ENCODE data around the gene DENND6A. TPM values are rescaled to one million over a fixed set of nuclear protein-coding genes. Genes with fewer than 3 reads are reported as not detected.

The DENND6A gene
- total RNA-seq, 1 donor = 25.3 TPM

- Histone ChIP-seq H3K4me2 (ENCODE audit: insufficient read depth, low read length) (no peak overlapping the region), H3K4me1 (ENCODE audit: insufficient read depth, low read length) (peaks cover 21% of the 10 kb centered on the region), H3K27me3 (ENCODE audit: insufficient read depth, low read length) (no peaks in the 10 kb centered on the region), H3K27ac (ENCODE audit: low read depth, low read length) (peak overlapping the region; percentile 1), H3K9me3 (ENCODE audit: low read depth, low read length) (no peaks in the 10 kb centered on the region), H2AFZ (ENCODE audit: low read length) (no peak overlapping the region), H4K20me1 (ENCODE audit: insufficient read depth, low read length) (peaks cover 83% of the 10 kb centered on the region), H3K79me2 (ENCODE audit: insufficient read depth, low read length) (peaks cover 100% of the 10 kb centered on the region), H3K36me3 (ENCODE audit: insufficient read depth, low read length) (peaks cover 69% of the 10 kb centered on the region), H3K4me3 (ENCODE audit: insufficient read depth, low read length) (no peak overlapping the region)
- no peak for DNase-seq (ENCODE audit: insufficient read length, low spot score, missing footprints)
- TF ChIP-seq CTCF (IDR thresholded peaks at IDR 0.05; ENCODE audit: extremely low read depth, low read depth, low read length) = peak; percentile 13
Observed at GRCh38 chr3:57582474-57583168, 110.3 kb downstream of the DENND6A start.

- Histone ChIP-seq H3K36me3 (ENCODE audit: insufficient read depth, low read length) (peaks cover 94% of the 10 kb centered on the region), H3K4me1 (ENCODE audit: insufficient read depth, low read length) (peaks cover 2% of the 10 kb centered on the region), H4K20me1 (ENCODE audit: insufficient read depth, low read length) (peaks cover 72% of the 10 kb centered on the region), H3K27me3 (ENCODE audit: insufficient read depth, low read length) (no peaks in the 10 kb centered on the region), H3K4me3 (ENCODE audit: insufficient read depth, low read length) (no peak overlapping the region), H3K9me3 (ENCODE audit: low read depth, low read length) (no peaks in the 10 kb centered on the region), H2AFZ (ENCODE audit: low read length) (no peak overlapping the region), H3K4me2 (ENCODE audit: insufficient read depth, low read length) (no peak overlapping the region), H3K27ac (ENCODE audit: low read depth, low read length) (no peak overlapping the region), H3K79me2 (ENCODE audit: insufficient read depth, low read length) (peaks cover 95% of the 10 kb centered on the region)
- no peak for DNase-seq (ENCODE audit: insufficient read length, low spot score, missing footprints)
- no peak for TF ChIP-seq CTCF (IDR thresholded peaks at IDR 0.05; ENCODE audit: extremely low read depth, low read depth, low read length)
Observed at GRCh38 chr3:57577801-57578200, 115.1 kb downstream of the DENND6A start.

DNA sequence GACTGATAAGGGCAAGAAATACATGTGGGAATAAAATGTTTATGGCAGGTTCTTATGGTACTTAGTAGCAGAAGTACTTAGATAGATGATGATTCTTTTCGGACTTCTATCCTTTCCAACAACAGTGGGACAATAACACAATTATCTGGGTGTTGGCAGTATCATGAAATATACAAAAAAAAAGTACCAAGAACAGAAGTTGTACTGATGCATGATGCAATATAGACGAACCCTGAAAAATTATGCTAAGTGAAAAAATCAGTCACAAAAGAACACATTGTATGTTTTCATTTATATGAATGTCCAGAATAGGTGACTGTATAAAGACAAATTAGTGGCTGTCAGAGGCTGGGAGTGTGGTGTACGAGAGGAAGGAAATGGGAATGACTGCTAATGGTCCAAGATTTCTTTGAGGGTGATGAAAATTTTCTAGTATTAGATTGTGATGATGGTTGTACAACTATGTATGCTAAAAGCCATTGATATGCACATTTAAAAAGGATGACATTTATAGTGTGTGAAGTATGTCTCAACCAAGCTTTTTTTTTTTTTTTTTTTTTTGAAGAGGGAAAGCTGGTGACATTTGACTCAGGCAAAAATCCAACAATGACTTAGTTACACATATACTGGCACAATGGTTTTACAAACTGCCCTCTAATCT lies 116.8 kb downstream of the DENND6A start:
- Histone ChIP-seq H4K20me1 (ENCODE audit: insufficient read depth, low read length) (peaks cover 60% of the 10 kb centered on the region), H3K27ac (ENCODE audit: low read depth, low read length) (no peak overlapping the region), H3K4me1 (ENCODE audit: insufficient read depth, low read length) (no peaks in the 10 kb centered on the region), H3K27me3 (ENCODE audit: insufficient read depth, low read length) (no peaks in the 10 kb centered on the region), H3K4me2 (ENCODE audit: insufficient read depth, low read length) (no peak overlapping the region), H3K4me3 (ENCODE audit: insufficient read depth, low read length) (no peak overlapping the region), H3K36me3 (ENCODE audit: insufficient read depth, low read length) (peaks cover 94% of the 10 kb centered on the region), H2AFZ (ENCODE audit: low read length) (no peak overlapping the region), H3K9me3 (ENCODE audit: low read depth, low read length) (no peaks in the 10 kb centered on the region), H3K79me2 (ENCODE audit: insufficient read depth, low read length) (peaks cover 87% of the 10 kb centered on the region)
- no peak for DNase-seq (ENCODE audit: insufficient read length, low spot score, missing footprints)
- no peak for TF ChIP-seq CTCF (IDR thresholded peaks at IDR 0.05; ENCODE audit: extremely low read depth, low read depth, low read length)

Small RNA genes within 50 kb of the gene (small RNA-seq; reads per million reads assigned to genes)
- gene RNU6ATAC26P = not detected

Other genes starting within 250 kb of the DENND6A start
- under 0.01 TPM in 2 replicates for gene DNAH12, start 148.7 kb downstream of the DENND6A start, total RNA-seq
- 17.1 and 19.9 TPM in 2 replicates for gene PDE12, start 136.8 kb downstream of the DENND6A start, total RNA-seq
- gene ARF4, start 95.7 kb downstream of the DENND6A start, total RNA-seq = 261 and 277 TPM in 2 replicates
- gene SLMAP, start 63.2 kb upstream of the DENND6A start, total RNA-seq = 43.9 and 50.7 TPM in 2 replicates